HUDEP-2 (cell line): ENCODE results near the gene DLG2.
"Not testable (repeated sequence)": the region's sequence is repeated elsewhere in the genome, so short reads cannot be mapped to it uniquely, and the experiment has no call there.

Source experiments
- DNase-seq, 76 experiments: peaks; one replicate each; lab custom pipeline; 2025; ENCODE audit not compliant: unreplicated experiment in 76 of 76; lab: John Stamatoyannopoulos, UW

DLG2 gene

DNA sequence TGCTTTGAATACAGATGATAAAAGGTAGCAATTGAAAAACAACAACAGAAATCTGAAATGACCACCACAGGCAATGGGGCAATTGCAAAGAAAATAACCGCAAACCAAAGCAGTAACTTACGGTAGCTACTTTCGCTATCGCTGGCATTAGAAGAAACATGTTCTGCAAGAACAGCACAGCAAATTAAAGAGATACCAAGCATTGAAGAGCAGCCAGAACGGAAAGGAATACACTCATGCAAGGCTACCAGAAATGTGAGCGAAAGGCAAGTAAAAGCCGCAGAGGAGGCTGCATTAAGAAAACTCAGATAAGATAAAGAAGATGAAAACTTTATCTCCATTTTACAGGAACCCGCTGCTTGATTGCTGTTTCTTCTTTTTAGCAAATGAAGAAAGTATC lies 2146.9 kb downstream of the DLG2 start:
- DNase-seq: peak in 6 of 76 experiments; percentile 1 to 50 (median 8)

DNA sequence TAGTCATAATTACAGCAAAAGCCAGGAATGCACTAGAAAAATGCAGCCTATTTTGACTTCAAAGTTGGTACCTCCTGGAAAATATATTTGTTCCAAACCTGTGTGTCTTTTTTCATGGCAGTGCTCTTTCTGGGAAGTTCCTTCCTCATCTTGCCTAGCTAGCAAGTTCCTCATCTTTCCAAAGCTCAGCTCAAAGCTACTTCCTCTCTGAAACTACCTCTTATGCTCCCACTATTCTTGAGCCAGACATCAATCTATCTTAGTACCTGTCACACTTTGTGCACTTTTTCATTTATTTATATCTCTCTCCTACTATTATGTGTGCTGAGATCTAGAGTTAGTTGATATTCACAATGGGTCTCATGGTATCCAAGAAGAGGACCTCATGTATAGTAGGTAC lies 2149.4 kb downstream of the DLG2 start:
- DNase-seq: no peak

DNA sequence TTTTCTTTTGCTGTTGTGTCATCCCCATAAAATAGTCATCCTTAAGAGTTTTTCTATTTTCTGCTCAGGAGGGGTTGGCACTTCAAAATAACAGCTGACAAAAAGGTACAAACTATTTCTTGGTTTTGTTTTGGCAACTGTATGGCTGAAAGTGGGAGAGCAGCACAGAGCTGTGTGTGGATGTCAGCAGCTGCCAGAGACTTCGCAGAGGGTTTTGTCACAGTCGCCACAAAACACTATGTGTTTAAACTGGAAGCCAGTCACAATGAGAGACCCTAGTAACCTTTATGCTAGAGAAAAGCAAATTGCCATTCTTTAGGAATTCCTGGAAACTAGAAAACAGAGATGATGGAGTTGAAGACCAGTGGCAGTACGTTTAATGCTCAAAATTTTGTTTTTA lies 2151.4 kb downstream of the DLG2 start:
- no peak for DNase-seq

DNA sequence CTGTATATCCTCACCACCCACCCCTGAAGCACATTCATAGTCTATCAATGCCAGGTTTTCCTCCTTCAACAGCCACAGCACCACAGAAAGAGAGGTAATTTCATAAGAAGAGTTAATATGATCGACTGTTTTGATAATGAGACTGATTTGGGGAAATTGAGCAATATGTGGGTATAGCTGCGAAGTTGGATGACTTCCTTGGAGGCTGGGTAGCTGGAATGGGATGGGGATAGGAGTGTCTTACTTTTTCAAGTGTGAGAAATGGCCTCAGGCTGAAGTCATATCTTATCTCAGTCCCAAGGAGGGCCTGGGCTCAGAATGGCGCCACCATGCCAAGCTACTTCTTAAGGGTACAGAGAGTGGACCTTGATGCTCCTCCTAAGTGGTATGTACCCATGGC lies 2153.4 kb downstream of the DLG2 start:
- DNase-seq: no peak

DNA sequence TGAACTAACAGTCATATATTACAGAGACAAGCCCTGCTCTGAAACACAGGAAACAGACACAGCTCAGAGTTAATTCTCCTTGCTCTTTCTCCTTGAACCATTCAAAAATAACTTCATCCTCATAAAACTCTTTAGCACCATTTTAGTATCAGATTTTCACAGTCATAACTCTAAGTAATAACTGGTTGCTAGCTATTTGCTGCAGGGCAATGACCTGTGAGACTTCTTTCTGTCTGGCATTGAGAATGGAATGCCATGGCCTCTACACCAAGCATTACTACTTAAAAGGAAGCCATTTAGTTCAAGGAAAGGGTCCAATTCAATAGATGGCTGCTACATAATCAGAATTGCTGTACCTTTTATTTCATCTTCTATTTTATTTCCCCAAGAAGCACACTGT lies 2154.3 kb downstream of the DLG2 start:
- DNase-seq: no peak

DNA sequence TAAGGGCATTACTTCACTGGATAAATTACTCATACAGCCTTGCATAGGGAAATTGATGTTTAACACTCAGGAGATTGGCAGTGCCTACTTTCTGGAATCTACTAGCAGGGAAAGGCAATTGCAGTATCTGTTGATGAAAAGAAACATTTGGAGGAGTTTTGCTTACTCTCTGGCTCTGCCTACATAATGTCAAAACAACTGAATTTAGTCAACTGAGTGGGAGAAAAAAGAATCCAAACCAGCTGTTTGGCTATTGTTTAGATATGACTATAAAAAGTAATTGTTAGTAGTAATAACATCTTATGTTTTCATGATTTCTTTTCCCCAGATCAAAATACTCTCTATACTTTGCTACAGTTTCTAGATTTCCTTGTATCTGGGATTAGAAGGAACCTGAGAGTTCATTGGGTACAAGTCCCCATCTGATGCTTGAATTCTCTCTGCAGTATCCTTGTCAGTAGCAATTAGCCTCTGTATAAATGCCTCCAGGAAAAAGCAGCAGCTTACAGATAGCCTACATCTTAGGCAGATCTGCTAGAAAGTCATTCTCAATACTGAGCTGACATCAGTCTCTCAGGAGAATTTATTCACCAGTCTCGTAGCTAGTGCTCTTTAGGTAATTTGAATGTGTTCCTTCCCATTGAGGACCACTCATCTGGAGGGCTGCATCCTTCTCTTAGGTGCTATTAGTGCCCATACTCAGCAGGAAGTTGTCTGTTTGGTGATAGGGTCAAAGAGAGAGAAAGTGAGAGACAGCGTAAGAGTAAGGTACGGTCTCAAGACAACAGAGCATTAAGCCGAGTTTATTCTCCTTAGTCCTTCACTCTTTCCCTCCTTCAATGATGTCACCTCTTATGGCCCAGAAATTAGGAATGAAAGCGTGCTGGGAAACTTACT lies 2155.1 kb downstream of the DLG2 start:
- DNase-seq: no peak

DNA sequence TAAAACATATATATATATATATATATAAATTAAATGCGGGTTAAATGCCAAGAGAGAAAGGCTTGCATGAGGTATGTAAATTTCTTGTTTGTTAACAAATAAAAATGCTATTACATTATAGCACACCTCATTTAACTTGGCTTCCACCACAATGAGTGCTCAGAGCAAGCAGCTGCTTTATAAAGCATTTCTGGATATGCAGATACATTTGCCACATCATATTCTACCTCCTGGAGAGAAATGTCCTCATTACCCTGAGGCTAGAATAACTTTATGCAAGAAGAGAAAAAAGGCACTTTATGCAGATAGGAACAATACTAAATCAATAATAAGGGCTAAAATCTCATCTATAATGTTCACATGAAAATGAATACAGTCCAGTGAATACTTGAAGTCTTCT lies 2159.3 kb downstream of the DLG2 start:
- DNase-seq: no peak

DNA sequence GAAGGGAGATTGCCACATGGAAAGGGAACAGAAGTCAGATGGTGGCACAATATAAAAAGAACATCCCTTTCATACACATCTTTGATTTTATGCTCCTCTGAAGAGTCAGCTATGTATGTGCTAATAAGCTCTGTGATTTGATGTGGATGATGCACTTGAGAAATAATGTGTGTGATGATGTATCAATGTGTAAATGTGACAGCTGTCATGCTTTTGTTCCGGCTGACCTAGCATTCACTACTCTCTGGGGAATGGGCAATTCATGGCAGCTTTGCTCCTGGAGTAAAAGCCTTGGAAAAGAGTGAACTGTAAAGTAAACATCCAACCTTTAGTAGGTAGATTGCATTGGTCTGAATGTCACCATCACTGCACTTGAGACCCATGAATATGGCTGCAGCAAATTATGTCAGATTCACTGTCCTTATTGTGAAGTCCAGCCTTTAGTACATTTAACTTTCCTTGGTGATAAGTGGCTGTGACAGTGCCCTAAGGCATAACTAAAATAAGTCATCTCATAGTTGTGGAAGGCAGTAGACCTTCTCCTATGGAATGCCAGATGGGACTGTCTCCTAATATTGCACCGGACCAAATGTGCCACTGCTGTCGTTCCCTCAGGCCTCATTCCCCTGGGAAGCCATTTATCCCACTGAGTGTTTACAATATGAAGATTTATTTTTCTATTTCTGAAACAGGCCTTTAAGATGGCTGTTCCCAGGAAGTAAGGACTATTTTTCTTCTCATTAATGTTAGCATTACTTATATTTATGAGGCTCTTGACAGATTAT lies 2162.8 kb downstream of the DLG2 start:
- DNase-seq: no peak

DNA sequence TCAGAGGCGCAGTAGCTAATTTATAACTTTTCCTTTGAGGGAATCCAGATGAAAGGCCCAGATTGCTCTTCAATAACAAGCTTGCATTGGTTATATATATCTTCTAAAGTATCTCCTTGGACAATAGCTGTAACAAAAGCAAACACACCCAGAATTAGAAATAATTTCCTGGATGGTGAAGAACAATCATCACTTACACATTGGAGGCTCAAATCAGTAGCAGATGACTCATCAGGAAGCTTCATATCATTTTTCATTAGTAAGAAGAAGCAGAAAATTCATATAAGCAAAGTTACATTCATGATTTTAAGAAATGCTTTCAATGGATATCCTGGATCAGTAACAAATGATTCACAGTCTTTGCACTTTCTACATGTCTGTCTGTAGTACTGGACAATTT lies 2167.3 kb downstream of the DLG2 start:
- DNase-seq: no peak

DNA sequence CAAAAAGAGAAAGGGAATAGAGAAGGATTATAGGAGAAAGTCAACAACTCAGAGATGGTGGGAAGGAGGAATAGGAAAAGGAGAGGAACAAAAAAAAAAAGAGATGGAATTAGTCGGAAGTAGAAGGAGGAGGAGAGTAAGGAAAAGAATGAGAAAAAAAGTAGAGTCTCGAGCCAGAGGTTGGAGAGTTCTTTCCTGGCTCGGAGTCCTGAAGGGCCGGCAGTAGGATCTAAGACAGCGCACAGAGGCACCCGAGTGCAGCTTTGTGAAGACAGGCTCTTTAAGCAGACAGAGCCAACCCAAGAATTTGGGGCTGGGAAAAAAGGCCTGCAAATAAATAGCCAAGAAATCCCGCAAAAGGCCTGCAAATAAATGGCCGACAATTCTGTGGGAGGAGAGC lies 2170.6 kb downstream of the DLG2 start:
- no peak for DNase-seq

DNA sequence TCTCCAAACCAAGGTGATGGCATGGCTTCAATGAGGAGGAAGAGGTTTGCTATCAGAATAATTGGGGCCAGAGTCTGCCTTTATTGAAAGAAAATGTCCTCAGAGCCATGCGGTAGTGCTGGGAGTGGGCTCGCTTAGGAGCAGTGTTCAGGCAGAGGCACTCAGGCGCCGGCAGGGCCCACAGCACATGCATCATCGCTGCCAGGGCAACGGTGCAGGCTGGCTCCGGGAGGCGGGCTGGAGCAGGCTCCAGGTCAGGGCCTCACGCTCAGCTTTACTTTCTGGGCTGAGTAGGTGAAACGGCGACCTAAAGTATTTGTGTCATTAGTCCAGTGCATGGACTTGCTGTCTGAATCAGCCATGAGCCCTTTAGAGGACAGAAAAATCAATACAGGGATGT lies 2171.1 kb downstream of the DLG2 start:
- DNase-seq: no peak

DNA sequence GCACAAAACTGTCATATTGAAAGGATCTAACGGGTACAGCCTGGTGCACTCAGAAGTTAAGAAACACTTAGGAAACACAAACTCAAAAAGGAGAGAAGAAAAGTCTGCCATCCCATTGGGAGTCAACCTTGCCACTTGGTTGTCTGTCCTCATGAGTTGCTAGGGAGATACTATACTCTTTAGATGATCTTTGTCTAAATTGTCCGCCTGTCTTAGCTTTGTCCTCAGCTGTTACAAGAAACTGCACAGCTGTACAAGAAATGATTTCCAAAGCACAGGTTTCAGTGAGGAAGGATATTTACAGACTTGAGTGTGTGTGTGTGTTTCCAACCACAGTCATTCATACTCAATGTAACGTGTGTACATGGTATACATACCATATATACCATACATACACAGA lies 2171.8 kb downstream of the DLG2 start:
- no peak for DNase-seq

DNA sequence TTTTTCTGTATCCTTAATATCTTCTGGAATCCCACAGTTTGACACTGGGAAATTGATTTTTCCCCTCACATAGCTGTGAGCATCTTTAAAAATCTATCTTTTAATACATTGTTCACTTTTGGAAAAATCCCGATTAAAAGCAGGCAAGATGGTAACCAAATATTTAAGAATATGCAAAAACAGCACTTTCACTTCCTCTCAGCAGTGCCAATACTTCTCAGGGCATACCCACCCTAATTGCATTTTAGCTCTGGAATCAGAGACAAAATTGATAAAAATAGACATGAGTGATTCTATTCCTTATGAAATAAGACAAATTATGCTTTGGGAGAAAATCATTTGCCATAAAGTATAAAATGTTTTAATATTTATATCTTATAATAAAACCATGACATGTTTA lies 2172.5 kb downstream of the DLG2 start:
- no peak for DNase-seq

DNA sequence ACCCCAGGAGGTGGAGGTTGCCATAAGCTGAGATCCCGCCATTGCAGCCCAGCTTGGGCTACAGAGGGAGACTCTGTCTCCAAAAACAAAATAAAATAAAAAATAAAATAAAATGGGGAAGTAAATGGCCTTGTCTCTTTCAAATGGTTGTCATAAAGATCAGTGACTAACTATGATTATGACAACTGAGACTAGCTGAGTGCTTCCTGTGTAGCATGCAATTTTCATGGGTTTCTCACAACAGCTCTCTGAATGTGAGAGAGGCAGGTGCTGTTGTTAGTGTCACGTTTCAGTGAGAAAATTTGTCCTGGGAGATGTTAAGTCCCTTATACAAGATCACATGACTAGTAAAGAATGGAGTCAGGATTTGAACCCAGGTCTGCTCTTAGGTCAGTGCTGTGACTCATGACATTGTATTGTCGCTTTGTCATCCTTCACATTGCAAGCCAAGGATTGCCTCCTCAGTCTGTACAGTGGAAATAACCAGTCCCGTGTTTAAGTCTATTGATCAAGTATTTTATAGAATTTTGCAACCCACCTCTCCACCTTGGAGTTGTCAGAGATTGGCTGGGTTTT lies 2177.7 kb downstream of the DLG2 start:
- no peak for DNase-seq

DNA sequence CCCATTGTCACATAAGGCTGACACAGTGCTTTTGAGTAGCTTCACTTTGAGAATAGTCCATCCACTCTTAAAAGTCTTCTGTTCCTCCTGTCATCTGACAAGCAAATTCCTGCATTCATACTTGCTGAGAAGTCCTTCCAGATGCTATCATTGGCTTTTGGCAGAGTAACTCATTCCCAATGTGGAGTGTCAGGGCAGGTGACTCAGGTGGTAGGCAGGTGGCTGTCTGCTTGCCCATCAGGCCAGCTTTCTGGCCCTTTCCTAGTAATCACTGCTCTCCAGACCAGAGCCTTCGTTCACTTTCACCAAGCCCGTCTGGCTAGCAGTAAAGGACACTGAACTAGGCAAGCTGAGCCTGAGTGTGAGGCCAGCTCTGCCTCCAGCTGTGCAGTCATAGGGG lies 2178.5 kb downstream of the DLG2 start:
- DNase-seq: no peak

DNA sequence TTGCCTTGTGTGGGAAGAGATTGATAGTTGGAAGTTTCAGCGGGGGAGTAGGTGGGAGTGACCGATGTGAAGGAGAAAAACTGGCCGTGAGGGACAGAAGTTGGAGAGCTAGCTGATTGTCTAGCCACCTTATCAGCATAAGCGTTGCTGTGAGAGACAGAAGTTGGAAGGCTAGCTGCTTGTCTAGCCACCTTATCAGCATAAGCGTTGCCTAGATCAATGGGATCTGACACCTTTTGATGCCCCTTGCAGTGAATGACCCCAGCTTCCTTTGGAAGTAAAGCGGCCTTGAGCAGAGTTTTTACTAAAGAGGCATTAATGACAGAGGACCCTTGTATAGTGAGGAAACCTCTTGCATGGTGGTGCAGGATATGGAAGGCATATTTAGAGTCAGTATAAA lies 2183.3 kb downstream of the DLG2 start:
- DNase-seq: not testable (repeated sequence)

DNA sequence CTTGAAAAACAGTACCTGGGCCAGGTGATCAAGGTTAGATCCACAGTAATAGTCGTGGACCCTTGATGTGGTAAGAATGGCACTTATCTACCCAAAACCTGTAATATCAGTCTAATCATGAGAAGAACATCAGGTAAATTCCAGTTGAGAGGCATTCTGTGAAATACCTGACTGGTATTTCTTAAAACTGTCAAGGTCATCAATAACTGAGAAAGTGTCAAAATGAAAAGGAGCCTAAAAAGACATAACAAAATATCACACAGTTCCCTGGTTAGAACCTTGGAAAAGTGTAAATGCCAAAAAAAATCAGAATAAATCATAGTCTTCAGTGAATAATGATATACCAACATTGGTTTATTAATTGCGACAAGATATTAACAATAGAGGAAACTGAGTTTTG lies 2185.5 kb downstream of the DLG2 start:
- DNase-seq: no peak

DNA sequence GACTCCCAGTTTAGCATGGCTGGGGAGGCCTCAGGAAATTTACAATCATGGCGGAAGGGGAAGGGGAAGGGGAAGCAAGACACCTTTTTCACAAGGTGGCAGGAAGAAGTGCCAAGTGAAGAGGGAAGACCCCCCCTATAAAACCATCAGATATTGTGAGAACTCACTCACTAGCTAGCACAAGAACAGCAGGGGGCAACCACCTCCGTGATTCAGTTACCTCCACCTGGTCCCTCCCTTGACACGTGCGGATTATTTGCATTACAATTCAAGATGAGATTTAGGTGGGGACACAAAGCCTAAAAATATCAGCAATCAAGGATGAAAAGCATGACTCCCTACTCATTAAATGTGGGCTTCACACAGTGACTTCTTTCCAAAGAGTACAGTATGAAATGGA lies 2186.0 kb downstream of the DLG2 start:
- no peak for DNase-seq

DNA sequence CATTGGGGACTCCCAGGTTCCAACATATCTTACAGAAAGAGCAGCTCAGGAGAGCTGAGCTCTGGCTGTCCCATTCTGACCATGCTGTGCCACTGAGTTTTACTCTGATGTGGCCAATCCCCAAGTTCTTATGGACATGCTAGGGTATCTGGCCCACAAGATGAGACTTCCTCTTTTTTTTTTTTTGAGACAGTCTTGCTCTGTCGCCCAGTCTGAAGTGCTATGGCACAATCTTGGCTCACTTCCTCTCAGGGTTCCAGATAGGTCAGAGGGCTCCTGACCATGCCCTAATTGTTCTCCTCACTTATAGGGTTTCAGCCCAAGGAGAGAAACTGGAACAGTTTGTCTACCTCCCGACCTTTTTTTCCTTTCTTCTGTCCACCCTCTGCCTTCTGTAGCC lies 2188.7 kb downstream of the DLG2 start:
- no peak for DNase-seq

DNA sequence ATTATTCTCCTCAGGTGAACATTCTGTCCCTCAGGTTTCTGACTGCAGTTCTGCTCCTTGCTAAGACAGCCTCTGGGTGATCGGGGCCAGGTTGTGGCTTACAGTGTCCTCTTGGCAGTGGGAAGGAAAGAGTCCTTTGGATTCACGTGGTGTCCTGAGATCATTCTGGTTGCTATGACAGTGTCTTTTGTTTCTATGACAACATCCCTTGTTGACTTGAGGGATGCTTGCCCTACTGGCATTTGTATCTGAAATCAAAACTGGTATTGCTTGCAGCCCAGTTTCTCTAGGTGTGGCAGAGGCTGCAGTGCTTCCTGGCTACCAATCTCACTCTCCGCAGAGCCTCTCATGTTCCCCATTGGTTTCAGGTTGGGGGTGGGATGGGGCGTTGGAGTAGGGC lies 2189.2 kb downstream of the DLG2 start:
- DNase-seq: no peak

DNA sequence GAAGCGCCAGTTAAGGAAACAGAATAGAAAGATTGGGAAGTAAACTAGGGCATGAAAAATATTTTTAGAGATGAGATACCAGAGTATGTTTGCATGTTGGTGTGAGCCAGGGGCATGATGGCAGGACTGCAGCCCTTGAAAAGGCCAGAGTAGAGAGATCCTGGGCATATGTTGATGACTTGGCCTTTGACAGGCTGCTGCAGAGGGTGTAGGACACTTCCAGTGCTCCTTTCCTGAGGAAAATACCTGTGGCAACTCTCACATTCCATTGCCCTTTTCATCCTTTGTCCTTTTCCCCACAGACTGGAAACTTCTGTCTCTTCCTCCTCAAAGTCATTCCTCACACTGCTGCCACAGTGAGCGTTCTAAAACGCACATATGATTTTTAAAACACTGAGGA lies 2190.3 kb downstream of the DLG2 start:
- DNase-seq: no peak

DNA sequence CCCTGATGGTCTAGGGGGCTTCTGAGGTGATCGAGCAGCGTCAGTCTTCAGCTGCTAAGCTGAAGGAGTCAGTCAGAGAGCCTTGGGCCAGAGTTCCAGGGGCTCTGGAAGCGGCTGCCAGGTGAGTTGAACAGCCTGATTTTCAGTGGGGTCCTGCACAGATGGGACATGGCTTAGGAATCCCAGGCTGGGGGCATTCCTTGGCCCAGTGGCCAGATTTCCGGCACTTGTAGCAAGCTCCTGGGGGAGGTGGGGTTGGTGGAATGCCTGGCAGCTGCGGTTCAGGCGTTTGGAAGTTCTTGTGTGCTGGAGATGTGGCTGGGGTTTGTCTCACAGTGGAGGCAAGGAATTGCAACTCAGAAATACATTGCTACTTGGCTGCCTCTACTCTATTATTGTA lies 2192.3 kb downstream of the DLG2 start:
- not testable (repeated sequence) for DNase-seq
